GM12891 (cell line): Measurements from ENCODE around the gene SDHC.

Experiments used
- PAX5 ChIP-seq: IDR thresholded peaks from 2 replicates; pipeline ENCODE4 v1.6.1; 2011; ENCODE audit warnings: low read length, moderate library complexity, mild to moderate bottlenecking; ENCODE audit not compliant: insufficient read depth, severe bottlenecking
- POLR2A ChIP-seq: IDR thresholded peaks from 2 replicates; pipeline ENCODE4 v1.6.1; 2011; ENCODE audit warnings: low read depth, low read length, control low read depth
- POLR2AphosphoS5 ChIP-seq: IDR thresholded peaks from 2 replicates; pipeline ENCODE4 v1.6.1; 2011; ENCODE audit warnings: low read depth, low read length, control low read depth
- TAF1 ChIP-seq: IDR thresholded peaks from 2 replicates; pipeline ENCODE4 v1.6.1; 2011; ENCODE audit warnings: low read depth, low read length, control low read depth

- TF ChIP-seq POLR2A (no peak), PAX5 (no peak), TAF1 (no peak), POLR2AphosphoS5 (no peak)
These were observed 68.2 kb downstream of the SDHC start for GRCh38 chr1:161382214-161383019.
